Measurements from ENCODE around the gene STPG2.
A peak's percentile ranks its signal among the peaks of the same experiment; 100 is the strongest.

The STPG2 gene

DNA sequence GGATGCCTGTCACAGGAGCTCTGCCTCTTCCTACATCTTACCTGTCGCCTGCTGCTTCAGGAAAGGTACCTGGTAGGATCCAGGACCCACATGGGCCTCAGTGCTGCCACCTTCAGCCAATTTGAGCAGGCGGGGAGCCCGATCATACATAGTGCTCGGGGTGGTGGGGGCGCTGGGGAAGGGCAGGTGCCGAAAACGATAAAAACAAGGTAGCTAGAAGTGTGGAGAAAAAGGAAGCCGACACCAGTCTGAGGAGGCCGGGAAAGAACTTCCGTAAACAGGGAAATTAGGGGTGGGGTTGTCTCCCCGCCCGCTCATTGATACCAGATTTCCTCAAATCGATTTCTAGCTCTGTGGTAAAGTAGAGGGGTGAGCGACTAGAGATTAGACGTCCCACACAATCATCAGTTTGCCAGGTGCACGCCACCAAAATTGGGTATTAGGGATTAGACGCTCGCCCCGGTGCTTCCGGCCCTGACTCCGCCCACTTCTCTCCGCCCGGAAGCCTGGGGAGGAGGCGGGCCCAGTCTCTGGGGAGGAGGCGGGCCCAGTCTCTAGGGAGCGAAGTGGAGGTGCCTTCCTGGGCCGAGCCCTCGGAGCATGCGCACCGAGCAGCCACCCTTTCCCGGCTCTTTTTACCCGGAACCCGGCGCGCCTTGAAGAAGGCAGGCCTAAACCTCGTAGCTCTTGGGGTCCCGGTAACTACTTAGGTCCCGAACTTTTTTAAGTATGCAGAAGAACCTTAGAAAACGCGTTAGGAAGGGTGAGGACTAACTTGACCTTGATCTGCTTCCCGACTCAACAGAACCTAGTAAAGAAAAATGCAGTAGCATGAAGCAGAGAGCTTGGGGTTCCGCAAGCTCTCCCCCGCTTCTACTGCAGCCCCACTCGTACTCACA lies at the start of gene STPG2:
STPG2 (minus strand) TSS at position 476 of the 899 bp plus-strand sequence.
- DNase-seq (ENCODE audit: low read depth): peak; percentile 74

DNA sequence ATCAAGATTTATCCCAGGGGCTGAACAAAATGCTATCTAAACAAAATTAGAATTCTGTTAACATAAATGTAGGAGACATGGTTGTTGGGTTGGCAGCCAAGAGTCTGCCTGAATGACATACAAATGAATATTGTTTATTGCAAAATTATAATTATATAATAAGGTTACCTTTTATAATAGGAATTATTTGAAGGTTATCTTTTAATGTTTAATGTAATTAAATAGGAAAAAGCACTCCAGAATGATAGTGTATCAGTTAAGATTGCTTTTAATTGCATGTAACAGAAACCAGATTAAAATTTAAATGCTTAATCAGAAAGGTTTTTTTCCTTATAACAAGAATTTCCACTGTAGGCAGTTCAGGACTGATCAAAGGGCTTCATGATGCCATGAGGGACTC lies 42.0 kb upstream of the STPG2 start:
- no peak for DNase-seq (ENCODE audit: low read depth)

DNA sequence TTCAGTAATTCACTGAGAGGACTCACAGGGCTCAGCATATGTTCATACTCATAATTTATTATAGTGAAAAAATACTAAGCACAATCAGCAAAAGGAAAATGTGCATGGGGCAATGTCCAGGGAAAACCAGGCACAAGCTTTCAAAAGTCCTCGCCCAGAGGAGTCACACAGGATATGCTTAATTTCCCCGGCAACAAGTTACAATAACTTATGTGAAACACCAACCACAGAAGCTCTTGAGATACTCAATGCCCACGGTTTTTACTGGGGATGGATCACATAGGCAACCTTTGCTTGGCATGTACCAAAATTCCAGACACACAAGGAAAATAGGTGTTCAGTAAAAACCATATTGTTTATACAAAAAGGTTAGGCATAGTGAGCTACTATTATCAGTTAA lies 38.5 kb upstream of the STPG2 start:
- no peak for DNase-seq (ENCODE audit: low read depth)

DNA sequence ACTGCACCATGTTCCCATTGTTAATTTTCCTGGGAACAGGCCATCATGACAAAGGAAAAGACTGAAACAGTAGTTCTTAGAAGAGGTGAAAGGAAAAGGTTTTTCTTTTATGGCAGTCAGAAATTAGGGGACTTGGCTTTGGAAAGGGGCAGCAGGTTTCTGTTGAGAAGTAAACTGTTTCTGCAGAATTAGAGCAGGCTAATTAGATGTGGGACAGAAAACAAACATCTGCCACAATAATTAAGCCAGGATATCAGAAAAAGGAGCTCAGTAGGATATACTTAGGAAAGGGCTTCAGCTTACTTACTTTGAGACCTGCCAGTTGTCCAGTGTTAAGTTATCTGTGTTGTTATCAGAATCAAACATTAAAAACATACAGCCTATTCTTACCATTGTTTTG lies 36.7 kb upstream of the STPG2 start:
- DNase-seq (ENCODE audit: low read depth): no peak

DNA sequence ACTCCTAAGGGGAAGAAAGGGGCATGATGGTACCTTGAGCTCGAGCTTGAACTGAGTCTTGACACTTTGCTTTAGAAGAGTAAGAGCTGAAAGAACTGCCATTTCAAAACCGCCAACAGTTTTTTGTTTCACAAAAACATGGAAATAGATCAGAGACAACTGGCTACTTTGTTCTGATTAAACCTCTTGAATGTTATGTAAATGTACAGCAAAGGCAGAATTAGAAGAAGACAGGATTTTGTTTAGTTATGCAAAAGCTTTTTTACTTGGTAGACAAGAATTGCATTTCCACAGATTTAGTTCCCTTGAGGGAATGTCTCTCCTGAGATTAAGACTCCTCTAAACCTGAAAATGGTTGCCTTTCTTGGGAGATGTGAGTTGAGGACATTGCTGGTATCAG lies 33.3 kb upstream of the STPG2 start:
- DNase-seq (ENCODE audit: low read depth): no peak

DNA sequence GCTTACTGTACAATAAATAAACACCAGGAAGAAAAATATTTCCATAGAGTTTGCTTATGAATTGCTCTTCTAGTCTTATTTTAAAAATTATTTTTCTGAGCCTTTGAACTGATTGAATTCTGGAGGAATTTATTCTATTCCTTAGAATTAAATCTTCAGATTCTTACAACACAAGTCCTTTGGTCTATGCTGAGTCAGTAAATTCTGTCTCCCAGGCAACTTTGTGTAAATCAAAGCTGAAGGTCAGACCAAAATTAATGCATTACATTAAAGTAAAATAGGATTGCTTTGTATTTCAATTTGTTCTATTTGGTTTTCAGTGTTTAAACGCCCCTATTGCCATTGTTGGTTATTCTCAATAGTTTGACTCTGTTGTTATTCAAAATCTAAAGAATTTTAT lies 26.8 kb upstream of the STPG2 start:
- no peak for DNase-seq (ENCODE audit: low read depth)

DNA sequence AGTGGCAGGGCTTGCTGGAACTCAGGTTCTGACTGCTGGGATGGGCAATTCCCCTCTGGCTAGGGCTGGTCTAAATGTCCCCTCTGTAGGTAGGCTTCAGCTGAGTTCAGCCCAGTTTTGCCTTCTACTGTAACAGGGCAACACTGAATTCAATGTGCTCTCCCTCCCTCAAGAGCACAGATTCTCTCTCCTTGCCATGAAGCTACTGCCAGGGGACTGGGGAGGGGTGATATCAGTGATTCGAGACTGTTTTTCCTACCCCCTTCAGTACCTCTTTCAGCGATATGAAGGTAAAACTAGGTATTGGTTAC lies 23.4 kb upstream of the STPG2 start:
- DNase-seq (ENCODE audit: low read depth): no peak

DNA sequence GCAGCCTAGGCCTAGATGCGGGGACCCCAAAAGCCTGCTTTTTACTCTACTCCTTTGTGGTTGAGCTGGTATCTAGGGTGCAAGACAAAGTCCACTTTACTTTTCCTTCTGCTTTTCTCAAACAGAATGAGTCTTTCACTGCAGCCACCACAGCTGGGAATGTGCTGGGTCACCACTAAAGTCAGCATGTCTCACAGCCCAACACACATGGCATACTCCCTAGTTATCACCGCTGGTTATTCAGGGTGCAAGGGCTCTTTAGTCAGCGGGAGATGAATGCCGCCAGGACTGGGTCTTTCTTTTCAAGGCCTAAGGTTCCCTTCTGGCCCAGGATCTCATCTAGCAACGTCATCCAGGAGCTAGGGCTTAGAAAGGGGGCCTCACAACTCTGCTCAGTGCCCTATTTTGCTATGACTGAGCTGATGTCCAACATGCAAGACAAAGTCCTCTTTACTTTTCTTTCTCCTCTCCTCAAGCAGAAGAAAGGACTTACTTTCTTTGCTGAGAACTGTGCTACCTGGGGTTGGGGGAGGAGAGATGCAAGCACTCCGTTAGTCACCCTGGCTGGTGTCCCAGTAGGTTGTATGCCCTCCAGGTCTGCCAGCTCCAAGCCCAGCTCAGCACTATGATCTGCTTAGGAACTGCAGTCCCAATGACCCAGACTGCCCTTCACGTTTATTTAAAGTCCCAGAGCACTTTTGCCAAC lies 22.9 kb upstream of the STPG2 start:
- DNase-seq (ENCODE audit: low read depth): no peak

DNA sequence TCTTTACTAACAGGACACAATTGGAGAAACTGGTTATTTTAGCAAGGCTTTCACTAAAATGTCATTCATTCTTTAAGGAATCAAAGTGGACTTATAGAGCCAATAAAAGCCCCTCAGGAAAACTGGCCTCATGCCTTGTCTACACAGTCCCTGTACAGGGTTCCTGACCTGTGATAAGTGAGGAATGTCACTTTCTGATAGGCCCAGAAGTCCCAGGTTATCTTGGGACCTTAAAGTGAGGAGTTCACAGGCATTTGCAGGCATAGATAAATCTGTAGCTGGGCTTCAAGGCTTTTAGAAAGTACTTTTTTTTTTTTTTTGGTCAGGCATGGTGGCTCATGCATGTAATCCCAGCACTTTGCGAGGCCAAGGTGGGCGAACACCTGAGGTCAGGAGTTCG lies 19.4 kb upstream of the STPG2 start:
- no peak for DNase-seq (ENCODE audit: low read depth)

DNA sequence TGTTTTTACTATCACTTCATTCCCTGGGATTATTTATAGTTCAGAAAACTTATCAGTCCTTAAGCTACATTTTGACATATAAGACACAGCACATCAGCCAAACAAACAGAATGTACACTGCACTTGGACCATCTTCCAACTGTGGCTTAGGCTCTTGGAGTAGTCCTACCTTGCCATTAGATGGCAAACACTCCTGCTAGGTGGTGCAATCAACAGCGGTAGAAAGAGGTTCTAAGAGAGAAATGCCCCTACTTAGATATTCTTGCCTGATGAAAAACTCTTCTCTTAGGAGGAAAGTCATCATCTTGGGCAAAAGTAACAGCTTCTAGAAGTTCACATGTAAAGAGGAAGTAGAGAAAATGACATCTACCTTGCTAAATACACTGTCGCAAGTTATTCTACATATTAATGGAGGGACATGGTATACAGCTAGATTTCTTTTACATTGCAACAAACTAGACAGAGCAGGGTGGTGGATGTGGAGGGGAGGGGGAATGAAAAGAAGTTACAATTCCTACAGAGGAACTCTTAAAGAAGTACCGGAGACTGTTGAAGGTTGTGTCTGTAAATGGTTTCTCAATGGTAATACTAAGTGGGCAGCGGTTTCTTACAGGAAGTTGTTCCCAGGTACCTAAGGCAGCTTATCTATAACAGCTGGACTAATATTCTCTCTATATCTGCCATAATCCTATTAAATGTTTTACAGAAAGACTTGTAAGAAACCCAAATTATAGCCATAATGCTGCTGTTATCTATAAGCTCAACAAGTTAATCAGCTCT lies 8.1 kb upstream of the STPG2 start:
- no peak for DNase-seq (ENCODE audit: low read depth)

DNA sequence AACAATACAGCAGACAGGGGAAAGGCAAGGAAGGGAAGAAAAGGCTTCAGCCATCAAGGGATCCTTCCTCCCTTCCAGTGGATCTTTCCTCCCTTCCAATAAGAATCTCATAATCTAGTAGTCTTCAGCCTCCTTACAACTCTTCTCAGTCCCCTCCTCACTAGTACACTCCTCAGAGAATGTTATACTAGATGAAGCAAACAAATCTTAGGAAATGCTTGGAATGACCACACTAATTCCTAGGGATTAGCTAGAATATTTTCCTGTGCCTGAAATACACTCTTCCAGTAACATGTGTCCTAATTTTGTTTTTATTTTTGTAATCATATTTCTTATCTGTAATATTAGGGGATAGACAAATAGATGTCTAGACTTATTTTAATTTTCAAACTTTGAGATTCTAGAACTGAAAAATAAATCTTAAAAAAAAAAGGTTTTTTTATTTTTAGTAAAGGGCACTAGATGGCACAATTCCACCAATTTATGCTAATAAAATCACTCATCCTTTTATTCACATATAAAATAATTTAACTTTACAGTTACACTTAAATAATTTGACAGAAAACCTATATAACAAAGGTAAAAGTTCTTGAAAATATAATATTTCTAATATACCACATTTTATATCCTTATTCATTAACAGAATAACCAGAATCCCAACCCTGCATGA lies 7.0 kb upstream of the STPG2 start:
- DNase-seq (ENCODE audit: low read depth): no peak

DNA sequence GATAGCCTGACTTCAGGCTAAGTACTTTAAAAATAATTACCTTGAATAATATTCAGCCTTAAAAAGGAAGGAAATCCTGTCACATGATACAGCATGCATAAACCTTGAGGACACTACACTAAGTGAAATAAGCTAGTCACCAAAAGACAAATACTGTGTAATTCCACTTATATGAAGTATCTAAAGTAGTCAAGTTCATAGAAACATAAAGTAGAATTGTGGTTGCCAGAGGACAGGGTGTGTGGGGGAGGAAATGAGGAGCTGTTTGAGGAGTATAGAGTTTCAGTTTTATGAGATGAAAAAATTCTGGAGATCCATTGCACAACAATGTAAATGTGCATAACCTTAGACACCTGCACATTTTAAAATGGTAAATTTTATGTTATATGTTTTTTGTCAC lies 5.6 kb upstream of the STPG2 start:
- DNase-seq (ENCODE audit: low read depth): no peak

DNA sequence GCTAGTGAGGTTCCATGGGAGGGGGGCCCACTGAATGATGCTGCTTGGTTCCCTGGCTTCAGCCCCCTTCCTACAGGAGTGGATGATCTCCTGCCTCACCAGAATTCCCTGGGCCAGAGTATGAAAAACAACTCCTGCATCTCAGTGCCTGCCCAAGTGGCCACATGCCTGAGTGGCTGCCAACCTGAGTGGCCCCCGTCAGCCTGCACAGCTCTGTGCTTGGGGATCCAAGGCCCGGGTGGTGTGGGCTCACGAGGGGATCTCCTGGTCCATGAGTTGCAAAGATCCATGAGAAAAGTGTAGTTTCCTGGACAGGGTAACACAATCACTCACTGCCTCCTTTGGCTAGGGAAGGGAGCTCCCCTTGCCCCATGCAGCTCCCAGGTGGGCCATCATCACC lies 17.1 kb downstream of the STPG2 start:
- DNase-seq (ENCODE audit: low read depth): no peak

DNA sequence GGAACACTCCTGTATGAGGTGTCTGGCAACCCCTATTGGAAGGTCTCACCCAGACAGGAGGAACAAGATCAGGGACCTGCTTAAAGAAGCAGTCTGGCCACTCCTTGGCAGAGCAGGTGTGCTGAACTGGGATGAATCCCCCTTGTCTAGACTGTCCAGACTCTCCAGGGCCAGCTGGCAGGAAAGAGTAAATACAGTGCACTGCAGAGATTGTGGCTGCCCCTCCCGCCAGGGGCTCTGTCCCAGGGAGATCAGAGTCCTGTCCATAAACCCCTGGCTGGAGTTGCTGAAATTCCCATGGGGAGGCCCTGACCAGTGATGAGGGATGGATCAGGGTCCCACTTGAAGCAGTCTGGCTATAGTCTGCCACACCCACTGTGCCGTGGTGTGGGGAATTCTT lies 17.7 kb downstream of the STPG2 start:
- no peak for DNase-seq (ENCODE audit: low read depth)

DNA sequence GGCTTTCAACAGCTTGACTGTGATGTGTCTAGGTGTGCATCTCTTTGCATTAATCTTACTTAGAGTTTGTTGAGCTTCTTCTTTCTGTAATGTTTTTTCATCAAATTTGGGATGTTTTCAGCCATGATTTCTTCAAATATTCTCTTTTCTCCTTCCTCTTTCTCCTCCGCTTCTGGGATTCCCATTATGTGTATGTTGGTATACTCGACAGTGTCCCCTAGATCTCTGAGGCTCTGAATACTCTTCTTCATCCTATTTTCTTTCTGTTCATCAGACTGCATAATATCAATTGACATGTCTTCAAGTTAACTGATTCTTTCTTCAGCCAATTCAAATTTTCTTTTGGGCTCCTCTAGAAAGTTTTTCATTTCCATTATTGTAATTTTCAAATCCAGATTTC lies 25.9 kb downstream of the STPG2 start:
- DNase-seq (ENCODE audit: low read depth): no peak

DNA sequence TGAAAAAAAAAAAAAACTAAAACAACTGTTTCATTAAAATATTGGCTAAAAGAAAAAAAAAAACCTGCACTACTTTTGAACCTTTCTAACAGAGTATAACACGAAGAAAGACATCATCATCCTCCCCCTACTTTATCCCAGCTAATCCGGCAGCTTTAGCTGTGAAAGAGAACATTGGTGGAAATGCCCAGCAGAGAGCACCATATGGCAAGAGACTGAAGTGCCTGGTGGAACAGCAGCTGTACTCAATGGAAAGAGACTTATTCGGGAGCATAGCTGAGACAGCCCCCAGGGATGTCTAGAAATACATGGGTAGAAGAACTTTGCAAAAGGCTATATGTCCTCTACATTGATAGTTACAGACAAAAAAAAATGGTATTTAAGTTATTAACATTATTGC lies 30.3 kb downstream of the STPG2 start:
- peak; percentile 9 for DNase-seq (ENCODE audit: low read depth)

DNA sequence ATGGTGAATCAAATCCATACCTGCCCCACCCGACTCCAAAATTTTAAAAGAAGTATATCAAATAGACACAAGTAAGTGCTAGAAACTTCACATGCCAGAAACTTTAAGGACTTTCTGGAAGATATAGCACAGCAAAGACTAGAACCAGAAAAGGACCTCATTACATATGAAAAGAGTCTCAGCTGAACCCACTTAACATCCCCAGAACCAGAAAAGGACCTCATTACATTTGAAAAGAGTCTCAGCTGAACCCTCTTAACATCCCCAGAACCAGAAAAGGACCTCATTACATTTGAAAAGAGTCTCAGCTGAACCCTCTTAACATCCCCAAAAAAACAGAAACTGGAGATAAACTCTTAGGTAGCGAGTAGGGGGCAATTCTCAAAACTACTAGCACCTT lies 32.3 kb downstream of the STPG2 start:
- DNase-seq (ENCODE audit: low read depth): no peak

DNA sequence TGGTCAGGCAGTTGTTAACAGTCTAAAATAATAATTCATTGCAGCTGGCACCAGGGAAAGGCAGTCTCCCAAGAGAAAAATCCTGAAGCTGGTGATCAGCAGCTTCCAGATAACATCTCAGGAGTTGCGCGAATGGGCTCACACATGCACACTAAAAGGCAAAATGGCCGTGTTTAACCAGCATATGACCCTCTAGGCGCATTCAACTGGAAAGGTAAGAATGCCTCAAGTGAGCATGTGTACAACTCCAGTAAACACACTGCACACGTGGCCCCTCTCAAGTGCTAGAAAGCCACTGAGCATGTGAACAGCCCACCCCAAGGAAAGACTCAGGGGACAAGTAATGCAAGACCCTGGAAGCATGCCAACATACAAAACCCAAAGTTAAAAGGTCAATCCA lies 33.1 kb downstream of the STPG2 start:
- DNase-seq (ENCODE audit: low read depth): no peak

DNA sequence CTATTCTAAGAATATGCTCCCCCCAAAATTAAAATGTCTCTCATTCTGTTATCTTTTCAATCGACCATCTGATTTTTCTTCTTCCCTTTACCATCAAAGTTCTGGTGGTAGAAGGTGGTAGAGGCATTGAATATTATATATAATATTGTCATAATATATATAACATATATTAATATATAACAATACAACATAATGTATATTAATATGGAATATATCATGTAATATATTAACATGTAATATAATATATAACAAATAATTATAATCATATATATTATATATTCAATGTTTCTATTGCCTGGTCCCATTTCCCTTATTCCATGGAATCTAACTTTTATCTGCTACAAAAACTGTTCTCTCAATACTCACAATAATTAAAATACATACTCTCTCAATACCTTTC lies 40.6 kb downstream of the STPG2 start:
- no peak for DNase-seq (ENCODE audit: low read depth)

DNA sequence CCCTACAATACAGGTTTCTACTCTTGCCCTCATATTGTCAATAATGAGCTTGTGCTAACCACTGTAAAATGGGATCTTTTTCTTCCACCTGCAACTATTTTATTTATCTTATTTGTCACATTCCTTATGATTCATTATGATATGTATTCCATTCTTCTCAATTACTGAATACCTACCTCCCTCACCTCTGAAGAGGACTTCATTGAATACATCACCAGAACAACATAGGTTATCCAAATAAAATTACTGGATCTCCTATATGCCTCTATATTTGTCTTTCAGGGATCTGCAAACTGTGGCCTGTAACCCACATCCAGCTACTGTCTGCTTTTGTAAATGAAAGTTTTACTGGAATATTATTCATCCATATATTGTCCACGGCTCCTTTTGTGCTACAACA lies 41.3 kb downstream of the STPG2 start:
- no peak for DNase-seq (ENCODE audit: low read depth)

DNA sequence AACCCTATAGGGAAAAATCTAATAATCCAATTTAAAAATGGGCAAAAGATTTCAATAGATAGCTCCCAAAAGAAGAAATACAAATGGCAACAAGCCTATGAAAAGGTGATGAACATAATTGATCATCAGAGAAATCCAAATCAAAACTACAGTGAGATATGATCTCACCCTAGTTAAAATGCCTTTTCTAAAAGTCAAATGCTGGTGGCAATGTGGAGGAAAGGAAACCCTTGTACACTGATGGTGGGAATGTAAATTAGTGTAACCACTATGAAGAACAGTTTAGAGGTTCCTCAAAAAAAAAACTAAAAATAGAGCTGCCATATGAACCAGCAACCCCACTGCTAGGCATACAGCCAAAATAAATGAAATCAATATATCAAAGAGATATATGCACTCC lies 44.5 kb downstream of the STPG2 start:
- no peak for DNase-seq (ENCODE audit: low read depth)

DNA sequence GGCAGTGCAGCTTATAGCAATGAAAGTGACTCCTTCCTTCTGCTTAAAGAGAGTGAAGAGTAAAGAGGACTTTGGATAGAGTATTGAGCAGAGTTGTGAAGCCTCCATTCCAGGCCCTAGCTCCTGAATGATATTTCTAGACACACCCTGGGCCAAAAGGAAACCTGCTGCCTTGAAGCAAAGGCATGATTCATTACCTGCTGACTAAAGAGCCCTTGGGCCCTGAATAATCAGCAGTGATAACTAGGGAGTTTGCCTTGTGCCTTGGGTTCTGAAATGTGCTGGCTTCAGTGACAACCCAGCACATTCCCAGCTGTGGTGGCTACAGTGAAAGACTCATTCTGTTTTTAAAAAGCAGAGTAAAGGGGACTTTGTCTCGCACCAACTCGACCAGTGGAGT lies 49.2 kb downstream of the STPG2 start:
- no peak for DNase-seq (ENCODE audit: low read depth)

DNA sequence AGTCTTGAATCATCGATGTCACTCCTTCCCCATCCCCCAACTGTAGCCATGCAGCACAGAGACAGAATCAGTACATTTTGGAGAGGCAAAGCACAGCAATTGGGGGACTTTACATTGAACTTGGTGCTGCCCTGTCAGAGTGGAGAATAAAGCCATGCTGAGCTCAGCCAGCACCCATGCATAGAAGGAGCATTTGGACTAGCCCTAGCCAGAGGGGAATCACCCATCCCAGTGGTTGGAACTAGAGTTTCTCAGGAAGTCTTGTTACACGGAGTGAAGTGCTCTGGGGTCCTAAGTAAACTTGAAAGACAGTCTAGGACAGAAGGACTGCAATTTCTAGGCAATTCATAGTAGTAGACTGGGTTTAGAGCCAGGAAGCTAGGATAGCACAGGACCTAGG lies 49.6 kb downstream of the STPG2 start:
- no peak for DNase-seq (ENCODE audit: low read depth)
